Chondrocyte (in vitro differentiated cells): Measurements from ENCODE around the gene XXYLT1. TPM values are rescaled to one million over a fixed set of nuclear protein-coding genes. Genes with fewer than 3 reads are reported as not detected.

Experiments
- DNase-seq: peaks from one replicate; pipeline ENCODE4 v3.0.0; 2021; ENCODE audit warnings: mixed read lengths, low spot score
- H3K27ac Mint-ChIP-seq: one replicate; pipeline ENCODE4 v1.8.0; 2021; ENCODE audit warnings: mild to moderate bottlenecking, moderate library complexity, mixed read lengths; ENCODE audit not compliant: unreplicated experiment
- H3K27me3 Mint-ChIP-seq: 2 replicates; pipeline ENCODE4 v1.8.0; 2021; ENCODE audit warnings: low read depth, mixed read lengths
- H3K36me3 Mint-ChIP-seq: 2 replicates; pipeline ENCODE4 v1.8.0; 2021; ENCODE audit warnings: low read depth, mixed read lengths
- H3K4me1 Mint-ChIP-seq: 2 replicates; pipeline ENCODE4 v1.8.0; 2021; ENCODE audit warnings: low read depth, mild to moderate bottlenecking, mixed read lengths
- H3K4me3 Mint-ChIP-seq: one replicate; pipeline ENCODE4 v1.8.0; 2021; ENCODE audit warnings: mild to moderate bottlenecking, moderate library complexity, mixed read lengths; ENCODE audit not compliant: unreplicated experiment
- H3K9me3 Mint-ChIP-seq: 2 replicates; pipeline ENCODE4 v1.8.0; 2021; ENCODE audit warnings: low read depth, mixed read lengths
- total RNA-seq: library from RNA; stranded (reverse); gene quantifications from 3 replicates; pipeline ENCODE4 v1.2.1, GENCODE V29; 2021
- TF ChIP-seq, protein P1 (sequence below): fragments of 200-600 bp; sonication (generic); IDR thresholded peaks from 2 replicates; pipeline ENCODE4 v1.5.0; 2021; ENCODE audit warnings: antibody characterized with exemption, mild to moderate bottlenecking, moderate library complexity

XXYLT1 gene
- total RNA-seq, 1 donor from 2014 or later: 32.7 TPM

GRCh38 chr3:195169011-195169649, 101.8 kb downstream of the XXYLT1 start:
- no peak overlapping the region for H3K4me3 Mint-ChIP-seq
- H3K4me1 Mint-ChIP-seq: peaks cover 21% of the 10 kb centered on the region
- TF ChIP-seq, protein P1, sequence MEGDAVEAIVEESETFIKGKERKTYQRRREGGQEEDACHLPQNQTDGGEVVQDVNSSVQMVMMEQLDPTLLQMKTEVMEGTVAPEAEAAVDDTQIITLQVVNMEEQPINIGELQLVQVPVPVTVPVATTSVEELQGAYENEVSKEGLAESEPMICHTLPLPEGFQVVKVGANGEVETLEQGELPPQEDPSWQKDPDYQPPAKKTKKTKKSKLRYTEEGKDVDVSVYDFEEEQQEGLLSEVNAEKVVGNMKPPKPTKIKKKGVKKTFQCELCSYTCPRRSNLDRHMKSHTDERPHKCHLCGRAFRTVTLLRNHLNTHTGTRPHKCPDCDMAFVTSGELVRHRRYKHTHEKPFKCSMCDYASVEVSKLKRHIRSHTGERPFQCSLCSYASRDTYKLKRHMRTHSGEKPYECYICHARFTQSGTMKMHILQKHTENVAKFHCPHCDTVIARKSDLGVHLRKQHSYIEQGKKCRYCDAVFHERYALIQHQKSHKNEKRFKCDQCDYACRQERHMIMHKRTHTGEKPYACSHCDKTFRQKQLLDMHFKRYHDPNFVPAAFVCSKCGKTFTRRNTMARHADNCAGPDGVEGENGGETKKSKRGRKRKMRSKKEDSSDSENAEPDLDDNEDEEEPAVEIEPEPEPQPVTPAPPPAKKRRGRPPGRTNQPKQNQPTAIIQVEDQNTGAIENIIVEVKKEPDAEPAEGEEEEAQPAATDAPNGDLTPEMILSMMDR: no peak
- no peak overlapping the region for H3K27ac Mint-ChIP-seq
- H3K27me3 Mint-ChIP-seq: no peaks in the 10 kb centered on the region
- DNase-seq: no peak
- no peaks in the 10 kb centered on the region for H3K9me3 Mint-ChIP-seq
- H3K36me3 Mint-ChIP-seq: no peaks in the 10 kb centered on the region

- no peak for DNase-seq
- TF ChIP-seq, protein P1: no peak
- Mint-ChIP-seq H3K4me1 (peaks cover 21% of the 10 kb centered on the region), H3K9me3 (no peaks in the 10 kb centered on the region), H3K27ac (no peak overlapping the region), H3K4me3 (no peak overlapping the region), H3K27me3 (no peaks in the 10 kb centered on the region), H3K36me3 (no peaks in the 10 kb centered on the region)
Measured at GRCh38 chr3:195168009-195168762, 102.8 kb downstream of the XXYLT1 start.

- TF ChIP-seq, protein P1: no peak
- H3K4me3 Mint-ChIP-seq: no peak overlapping the region
- no peaks in the 10 kb centered on the region for H3K36me3 Mint-ChIP-seq
- DNase-seq: no peak
- H3K4me1 Mint-ChIP-seq: peaks cover 4% of the 10 kb centered on the region
- H3K27me3 Mint-ChIP-seq: no peaks in the 10 kb centered on the region
- H3K9me3 Mint-ChIP-seq: no peaks in the 10 kb centered on the region
- no peak overlapping the region for H3K27ac Mint-ChIP-seq
Measured at GRCh38 chr3:195165790-195166189, 105.2 kb downstream of the XXYLT1 start.

DNA sequence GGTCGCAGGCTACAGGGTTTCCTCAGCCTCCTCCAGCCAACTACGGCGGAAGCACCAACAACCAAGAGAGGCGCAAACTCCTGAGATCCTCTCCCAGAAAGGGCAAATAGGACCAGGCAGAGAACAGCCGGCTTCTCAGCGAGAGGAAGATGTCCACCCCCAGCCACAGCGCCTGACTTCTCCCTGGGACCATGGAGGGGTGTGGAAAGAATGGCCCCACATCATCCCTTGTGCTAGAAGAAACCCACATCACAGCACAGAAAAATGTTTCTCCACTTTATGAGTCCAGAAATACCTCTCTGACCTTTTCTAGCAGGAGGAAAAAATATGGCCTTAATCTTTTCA, 105.7 kb downstream of the XXYLT1 start:
- H3K4me1 Mint-ChIP-seq: peaks cover 7% of the 10 kb centered on the region
- H3K4me3 Mint-ChIP-seq: no peak overlapping the region
- H3K27me3 Mint-ChIP-seq: no peaks in the 10 kb centered on the region
- H3K36me3 Mint-ChIP-seq: no peaks in the 10 kb centered on the region
- no peak overlapping the region for H3K27ac Mint-ChIP-seq
- no peak for DNase-seq
- no peaks in the 10 kb centered on the region for H3K9me3 Mint-ChIP-seq
- TF ChIP-seq, protein P1: no peak

- Mint-ChIP-seq H3K9me3 (no peaks in the 10 kb centered on the region), H3K4me1 (peaks cover 12% of the 10 kb centered on the region), H3K27ac (no peak overlapping the region), H3K4me3 (no peak overlapping the region), H3K36me3 (no peaks in the 10 kb centered on the region), H3K27me3 (no peaks in the 10 kb centered on the region)
- TF ChIP-seq, protein P1: no peak
- DNase-seq: no peak
Measured at GRCh38 chr3:195164573-195165264, 106.2 kb downstream of the XXYLT1 start.
